Stimulated activated CD4-positive, alpha-beta T cell treated with anti-CD3 and anti-CD28 coated beads, Interleukin-12 subunit alpha, Interleukin-12 subunit beta, amount 100 ng/mL, for 4 hours (primary cell): Measurements from ENCODE around the gene SIX4.
A peak's percentile ranks its signal among the peaks of the same experiment; 100 is the strongest.

Experiments
- DNase-seq: peaks from one replicate; pipeline ENCODE4 v3.0.0-alpha.2; 2020

The SIX4 gene

GRCh38 chr14:60721326-60722106 lies 2.6 kb downstream of the SIX4 start:
- peak; percentile 59 for DNase-seq

GRCh38 chr14:60720962-60721325 lies 3.2 kb downstream of the SIX4 start:
- no peak for DNase-seq

GRCh38 chr14:60720391-60720790 lies 3.8 kb downstream of the SIX4 start:
- no peak for DNase-seq

GRCh38 chr14:60713513-60713912 lies 10.6 kb downstream of the SIX4 start:
- no peak for DNase-seq

GRCh38 chr14:60710494-60710893 lies 13.7 kb downstream of the SIX4 start:
- no peak for DNase-seq

- no peak for DNase-seq
Observed at GRCh38 chr14:60707858-60708257, 16.3 kb downstream of the SIX4 start.

- no peak for DNase-seq
Observed at GRCh38 chr14:60705100-60705499, 19.1 kb downstream of the SIX4 start.

GRCh38 chr14:60700598-60700997 lies 23.6 kb downstream of the SIX4 start:
- no peak for DNase-seq

GRCh38 chr14:60695327-60695726 lies 28.8 kb downstream of the SIX4 start:
- no peak for DNase-seq

GRCh38 chr14:60691383-60692113 lies 32.6 kb downstream of the SIX4 start:
- DNase-seq: no peak

GRCh38 chr14:60686865-60687264 lies 37.3 kb downstream of the SIX4 start:
- DNase-seq: no peak

- DNase-seq: no peak
Observed at GRCh38 chr14:60684203-60684602, 39.9 kb downstream of the SIX4 start.

- no peak for DNase-seq
Observed at GRCh38 chr14:60681271-60681670, 42.9 kb downstream of the SIX4 start.

GRCh38 chr14:60680511-60680910 lies 43.6 kb downstream of the SIX4 start:
- DNase-seq: no peak

GRCh38 chr14:60679566-60680258 lies 44.4 kb downstream of the SIX4 start:
- DNase-seq: no peak

- DNase-seq: no peak
Observed at GRCh38 chr14:60677701-60678100, 46.5 kb downstream of the SIX4 start.

GRCh38 chr14:60670989-60671388 lies 53.2 kb downstream of the SIX4 start:
- no peak for DNase-seq

- no peak for DNase-seq
Observed at GRCh38 chr14:60668431-60669112, 55.6 kb downstream of the SIX4 start.

GRCh38 chr14:60665177-60665550 lies 59.0 kb downstream of the SIX4 start:
- DNase-seq: no peak

- no peak for DNase-seq
Observed at GRCh38 chr14:60662982-60663381, 61.2 kb downstream of the SIX4 start.

GRCh38 chr14:60661721-60662120 lies 62.4 kb downstream of the SIX4 start:
- no peak for DNase-seq
